Measurements from ENCODE around the gene EGFL6.

- TF ChIP-seq POLR2A (IDR thresholded peaks at IDR 0.05; ENCODE audit: low read depth, low read length) (no peak), SPI1 (IDR thresholded peaks at IDR 0.05; ENCODE audit: low read depth, low read length) (no peak), TAF1 (IDR thresholded peaks at IDR 0.05; ENCODE audit: low read depth, low read length) (no peak), POLR2AphosphoS5 (IDR thresholded peaks at IDR 0.05; ENCODE audit: low read depth, low read length) (no peak)
Measured at GRCh38 chrX:13569479-13570260, at the start of gene EGFL6.

Measured in GM12891 (cell line).